Osteocyte (in vitro differentiated cells): ENCODE data around the gene BMP7. TPM values are rescaled to one million over a fixed set of nuclear protein-coding genes. Genes with fewer than 3 reads are reported as not detected.

ENCODE experiments used
- DNase-seq: peaks from one replicate; pipeline ENCODE4 v3.0.0; 2021; ENCODE audit warnings: mixed read lengths; ENCODE audit not compliant: unreplicated experiment; ENCODE audit errors: extremely low spot score
- H3K27ac Mint-ChIP-seq: one replicate; pipeline ENCODE4 v1.8.0; 2021; ENCODE audit warnings: mild to moderate bottlenecking, mixed read lengths; ENCODE audit not compliant: unreplicated experiment
- H3K27me3 Mint-ChIP-seq: one replicate; pipeline ENCODE4 v1.8.0; 2021; ENCODE audit warnings: mixed read lengths; ENCODE audit not compliant: unreplicated experiment
- H3K36me3 Mint-ChIP-seq: one replicate; pipeline ENCODE4 v1.8.0; 2021; ENCODE audit warnings: mixed read lengths; ENCODE audit not compliant: unreplicated experiment
- H3K4me1 Mint-ChIP-seq: one replicate; pipeline ENCODE4 v1.8.0; 2021; ENCODE audit warnings: mixed read lengths; ENCODE audit not compliant: unreplicated experiment
- H3K4me3 Mint-ChIP-seq: one replicate; pipeline ENCODE4 v1.8.0; 2021; ENCODE audit warnings: mild to moderate bottlenecking, moderate library complexity, mixed read lengths; ENCODE audit not compliant: unreplicated experiment
- H3K9me3 Mint-ChIP-seq: one replicate; pipeline ENCODE4 v1.8.0; 2021; ENCODE audit warnings: mixed read lengths; ENCODE audit not compliant: unreplicated experiment
- CTCF ChIP-seq: fragments of 200-600 bp; sonication (generic); IDR thresholded peaks from 2 replicates; pipeline ENCODE4 v1.5.0; 2021; ENCODE audit warnings: antibody characterized with exemption, mild to moderate bottlenecking, moderate library complexity
- total RNA-seq: library from RNA; stranded (reverse); gene quantifications from 2 replicates; pipeline ENCODE4 v1.2.1, GENCODE V29; 2021

The BMP7 gene
- total RNA-seq, 1 donor from 2014 or later = not detected

GRCh38 chr20:57214427-57214826 is 52.0 kb downstream of the BMP7 start:
- H3K27ac Mint-ChIP-seq = no peak overlapping the region
- TF ChIP-seq CTCF = no peak
- H3K27me3 Mint-ChIP-seq = peaks cover 26% of the 10 kb centered on the region
- DNase-seq = no peak
- peaks cover 16% of the 10 kb centered on the region for H3K4me1 Mint-ChIP-seq
- no peak overlapping the region for H3K4me3 Mint-ChIP-seq
- H3K36me3 Mint-ChIP-seq = no peaks in the 10 kb centered on the region
- H3K9me3 Mint-ChIP-seq = no peaks in the 10 kb centered on the region

GRCh38 chr20:57213924-57214323 is 52.5 kb downstream of the BMP7 start:
- no peak for TF ChIP-seq CTCF
- no peaks in the 10 kb centered on the region for H3K9me3 Mint-ChIP-seq

GRCh38 chr20:57213291-57213690 is 53.1 kb downstream of the BMP7 start:
- H3K4me3 Mint-ChIP-seq = no peak overlapping the region
- H3K27me3 Mint-ChIP-seq = peaks cover 26% of the 10 kb centered on the region
- H3K27ac Mint-ChIP-seq = no peak overlapping the region
- no peaks in the 10 kb centered on the region for H3K9me3 Mint-ChIP-seq
- H3K4me1 Mint-ChIP-seq = peaks cover 16% of the 10 kb centered on the region
- TF ChIP-seq CTCF = no peak
- no peaks in the 10 kb centered on the region for H3K36me3 Mint-ChIP-seq
- no peak for DNase-seq

More at GRCh38 chr20:57213924-57214323, 52.5 kb downstream of the BMP7 start:
- no peaks in the 10 kb centered on the region for H3K36me3 Mint-ChIP-seq
- H3K27ac Mint-ChIP-seq = no peak overlapping the region
- DNase-seq = no peak
- H3K27me3 Mint-ChIP-seq = peaks cover 26% of the 10 kb centered on the region
- no peak overlapping the region for H3K4me3 Mint-ChIP-seq
- peaks cover 16% of the 10 kb centered on the region for H3K4me1 Mint-ChIP-seq

GRCh38 chr20:57212534-57213276 is 53.7 kb downstream of the BMP7 start:
- no peaks in the 10 kb centered on the region for H3K36me3 Mint-ChIP-seq
- TF ChIP-seq CTCF = no peak
- H3K9me3 Mint-ChIP-seq = no peaks in the 10 kb centered on the region
- H3K27ac Mint-ChIP-seq = no peak overlapping the region
- peaks cover 26% of the 10 kb centered on the region for H3K27me3 Mint-ChIP-seq
- peaks cover 16% of the 10 kb centered on the region for H3K4me1 Mint-ChIP-seq
- DNase-seq = no peak
- no peak overlapping the region for H3K4me3 Mint-ChIP-seq

- peaks cover 5% of the 10 kb centered on the region for H3K9me3 Mint-ChIP-seq
- no peak for TF ChIP-seq CTCF
- H3K27ac Mint-ChIP-seq = no peak overlapping the region
- DNase-seq = no peak
- H3K36me3 Mint-ChIP-seq = no peaks in the 10 kb centered on the region
- no peak overlapping the region for H3K4me3 Mint-ChIP-seq
- H3K27me3 Mint-ChIP-seq = peaks cover 26% of the 10 kb centered on the region
- peaks cover 16% of the 10 kb centered on the region for H3K4me1 Mint-ChIP-seq
Observed at GRCh38 chr20:57211908-57212533, 54.4 kb downstream of the BMP7 start.
